AG10803 (cell line): ENCODE results near the gene METTL15.
"Not testable (repeated sequence)": the region's sequence is repeated elsewhere in the genome, so short reads cannot be mapped to it uniquely, and the experiment has no call there.

Source experiments
- DNase-seq: peaks from one replicate; pipeline ENCODE4 v3.0.0; 2010; ENCODE audit warnings: low read depth
- H3K4me3 ChIP-seq: 2 replicates; pipeline ENCODE4 v1.5.1; 2011; ENCODE audit warnings: mild to moderate bottlenecking, low read length, control low read depth
- TF ChIP-seq, protein P1 (sequence below): conservative IDR thresholded peaks from 2 replicates; pipeline ENCODE4 v1.5.1; 2011; ENCODE audit warnings: mild to moderate bottlenecking, low read length, control low read depth, inconsistent platforms

The METTL15 gene

GRCh38 chr11:28259177-28259843, 151.1 kb downstream of the METTL15 start:
- no peak overlapping the region for H3K4me3 ChIP-seq
- TF ChIP-seq, protein P1, sequence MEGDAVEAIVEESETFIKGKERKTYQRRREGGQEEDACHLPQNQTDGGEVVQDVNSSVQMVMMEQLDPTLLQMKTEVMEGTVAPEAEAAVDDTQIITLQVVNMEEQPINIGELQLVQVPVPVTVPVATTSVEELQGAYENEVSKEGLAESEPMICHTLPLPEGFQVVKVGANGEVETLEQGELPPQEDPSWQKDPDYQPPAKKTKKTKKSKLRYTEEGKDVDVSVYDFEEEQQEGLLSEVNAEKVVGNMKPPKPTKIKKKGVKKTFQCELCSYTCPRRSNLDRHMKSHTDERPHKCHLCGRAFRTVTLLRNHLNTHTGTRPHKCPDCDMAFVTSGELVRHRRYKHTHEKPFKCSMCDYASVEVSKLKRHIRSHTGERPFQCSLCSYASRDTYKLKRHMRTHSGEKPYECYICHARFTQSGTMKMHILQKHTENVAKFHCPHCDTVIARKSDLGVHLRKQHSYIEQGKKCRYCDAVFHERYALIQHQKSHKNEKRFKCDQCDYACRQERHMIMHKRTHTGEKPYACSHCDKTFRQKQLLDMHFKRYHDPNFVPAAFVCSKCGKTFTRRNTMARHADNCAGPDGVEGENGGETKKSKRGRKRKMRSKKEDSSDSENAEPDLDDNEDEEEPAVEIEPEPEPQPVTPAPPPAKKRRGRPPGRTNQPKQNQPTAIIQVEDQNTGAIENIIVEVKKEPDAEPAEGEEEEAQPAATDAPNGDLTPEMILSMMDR: no peak
- no peak for DNase-seq

GRCh38 chr11:28268925-28269324, 160.7 kb downstream of the METTL15 start:
- TF ChIP-seq, protein P1: no peak
- no peak for DNase-seq
- H3K4me3 ChIP-seq: no peak overlapping the region

GRCh38 chr11:28269586-28269985, 161.4 kb downstream of the METTL15 start:
- H3K4me3 ChIP-seq: no peak overlapping the region
- TF ChIP-seq, protein P1: no peak
- no peak for DNase-seq

DNA sequence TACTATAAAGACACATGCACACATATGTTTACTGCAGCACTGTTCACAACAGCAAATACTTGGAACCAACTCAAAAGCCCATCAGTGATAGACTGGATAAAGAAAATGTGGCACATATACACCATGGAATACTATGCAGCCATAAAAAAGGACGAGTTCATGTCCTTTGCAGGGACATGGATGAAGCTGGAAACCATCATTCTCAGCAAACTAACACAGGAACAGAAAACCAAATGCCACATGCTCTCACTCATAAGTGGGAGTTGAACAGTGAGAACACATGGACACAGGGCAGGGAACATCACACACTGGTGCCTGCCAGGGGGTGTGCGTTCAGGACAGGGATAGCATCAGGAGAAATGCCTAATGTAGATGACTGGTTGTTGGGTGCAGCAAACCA, 164.1 kb downstream of the METTL15 start:
- DNase-seq, H3K4me3 ChIP-seq: not testable (repeated sequence)

DNA sequence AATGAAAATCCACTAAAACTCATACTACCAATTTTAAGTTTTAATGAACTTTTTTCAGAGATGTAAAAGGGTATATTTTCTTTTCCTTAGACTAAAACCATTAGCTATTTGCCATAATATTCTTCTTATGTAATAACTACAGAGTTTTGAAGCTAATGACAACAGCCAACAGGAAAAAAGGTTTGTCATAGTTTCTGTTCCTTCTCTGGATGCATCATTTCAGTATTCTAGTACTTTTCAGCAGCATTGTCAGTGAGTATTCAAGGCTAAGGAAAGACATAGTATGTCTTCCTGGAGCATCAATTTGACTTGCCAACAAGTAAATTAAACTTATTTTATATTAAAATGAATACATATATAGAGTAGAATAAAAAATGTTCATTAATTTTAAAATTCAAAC, 166.0 kb downstream of the METTL15 start:
- H3K4me3 ChIP-seq: no peak overlapping the region
- TF ChIP-seq, protein P1: no peak
- DNase-seq: no peak

GRCh38 chr11:28284196-28284595, 176.0 kb downstream of the METTL15 start:
- DNase-seq: no peak
- no peak overlapping the region for H3K4me3 ChIP-seq
- TF ChIP-seq, protein P1: no peak

- TF ChIP-seq, protein P1: no peak
- no peak for DNase-seq
Observed at GRCh38 chr11:28289444-28289843, 181.3 kb downstream of the METTL15 start.

GRCh38 chr11:28290995-28291394, 182.8 kb downstream of the METTL15 start:
- DNase-seq, H3K4me3 ChIP-seq: not testable (repeated sequence)

More at GRCh38 chr11:28289444-28289843, 181.3 kb downstream of the METTL15 start:
- H3K4me3 ChIP-seq: no peak overlapping the region
